Small intestine (tissue), 7 donors: ENCODE measurements around the gene SERGEF. TPM values are rescaled to one million over a fixed set of nuclear protein-coding genes. Genes with fewer than 3 reads are reported as not detected.

Source experiments
- DNase-seq, 2 donors: peaks; one replicate each; pipeline versions ENCODE4 v3.0.0 to v3.0.0-alpha.2; 2013
- FAIRE-seq: peaks from 2 replicates; lab custom pipeline; 2012; peaks lifted over from hg19 to GRCh38; lab: Jason Lieb, UNC
- H3K27ac ChIP-seq, 3 donors: one replicate each; pipeline ENCODE4 v1.5.1; 2013; ENCODE audit warnings: low read length in 2 of 3, mild to moderate bottlenecking in 2 of 3, control low read depth in 1 of 3, inconsistent platforms in 1 of 3, low read depth in 1 of 3, moderate library complexity in 1 of 3
- H3K27me3 ChIP-seq, 3 donors: one replicate each; pipeline ENCODE4 v1.6.1; 2013; ENCODE audit warnings: low read length in 3 of 3, inconsistent platforms in 1 of 3; ENCODE audit not compliant: control insufficient read depth in 3 of 3, insufficient read depth in 3 of 3
- H3K36me3 ChIP-seq, 3 donors: one replicate each; pipeline ENCODE4 v1.6.1; 2013; ENCODE audit warnings: low read length in 3 of 3, inconsistent platforms in 1 of 3, low read depth in 1 of 3, mild to moderate bottlenecking in 1 of 3, moderate library complexity in 1 of 3; ENCODE audit not compliant: control insufficient read depth in 3 of 3, insufficient read depth in 2 of 3
- H3K4me1 ChIP-seq, 3 donors: one replicate each; pipeline ENCODE4 v1.6.1; 2013; ENCODE audit warnings: low read length in 2 of 3, inconsistent platforms in 1 of 3, low read depth in 1 of 3, mild to moderate bottlenecking in 1 of 3, moderate library complexity in 1 of 3; ENCODE audit not compliant: control insufficient read depth in 3 of 3, insufficient read depth in 2 of 3
- H3K4me3 ChIP-seq, 3 donors: one replicate each; pipeline ENCODE4 v1.5.1; 2013; ENCODE audit warnings: low read length in 3 of 3, control low read depth in 1 of 3, inconsistent platforms in 1 of 3, low read depth in 1 of 3, mild to moderate bottlenecking in 1 of 3, moderate library complexity in 1 of 3
- H3K9me3 ChIP-seq, 2 donors: one replicate each; pipeline ENCODE4 v1.6.1; 2013; ENCODE audit warnings: low read depth in 1 of 2, low read length in 1 of 2; ENCODE audit not compliant: control insufficient read depth in 2 of 2, insufficient read depth in 1 of 2
- WGBS, 3 donors: extraction: QIAGEN DNeasy Blood & Tissue Kit; methylation state at CpG; one replicate each; pipeline ENCODE4 v1.1.7; 2013; 5-methylcytosine and 5-hydroxymethylcytosine counted together
- polyA plus RNA-seq, 4 donors: library from polyadenylated mRNA; stranded (reverse) in 3 of 4; unstranded in 1 of 4; fragments of 200-250 nt in 3 of 4; fragments of 120-200 nt in 1 of 4; gene quantifications; one replicate each; pipeline versions ENCODE4 v1.2.1 to v1.2.3, GENCODE V29; 2013
- donor health status: healthy with polysubstance abuse.
- donor health status: control.
- donor health status: control.
- donor health status: Bipolar disorder and iron deficiency.
- donor health status: healthy.

Gene SERGEF
- polyA plus RNA-seq, 4 donors: 19.2 to 31.1 (median 27.0) TPM

DNA sequence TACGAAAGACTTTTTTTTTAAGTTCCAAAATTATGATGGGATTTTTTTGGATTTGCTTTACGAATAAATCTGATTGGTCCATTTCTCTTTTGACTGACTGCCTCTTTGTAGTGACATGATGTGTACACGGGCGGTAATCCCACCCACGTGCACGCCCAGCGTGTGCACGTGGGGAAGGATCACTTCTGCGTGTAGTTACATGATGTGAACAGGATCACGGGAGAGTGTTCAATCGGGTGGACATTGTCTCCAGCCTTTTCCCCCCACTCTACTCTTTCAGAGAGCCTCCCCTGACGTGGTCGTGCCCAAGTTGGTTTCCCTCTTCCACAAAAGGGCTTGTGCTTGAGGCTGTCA, 235.1 kb downstream of the SERGEF start:
- WGBS, 3 donors: 83 to 90% (median 85%) methylated on average over 13 of the region's 13 CpGs
- Histone ChIP-seq H3K9me3 (no peaks in the 10 kb centered on the region), H3K27ac (no peak overlapping the region), H3K4me3 (no peak overlapping the region), H3K27me3 (no peaks in the 10 kb centered on the region), H3K4me1 (no peaks in the 10 kb centered on the region), H3K36me3 (no peaks in the 10 kb centered on the region)
- FAIRE-seq (no peak), DNase-seq (no peak)

DNA sequence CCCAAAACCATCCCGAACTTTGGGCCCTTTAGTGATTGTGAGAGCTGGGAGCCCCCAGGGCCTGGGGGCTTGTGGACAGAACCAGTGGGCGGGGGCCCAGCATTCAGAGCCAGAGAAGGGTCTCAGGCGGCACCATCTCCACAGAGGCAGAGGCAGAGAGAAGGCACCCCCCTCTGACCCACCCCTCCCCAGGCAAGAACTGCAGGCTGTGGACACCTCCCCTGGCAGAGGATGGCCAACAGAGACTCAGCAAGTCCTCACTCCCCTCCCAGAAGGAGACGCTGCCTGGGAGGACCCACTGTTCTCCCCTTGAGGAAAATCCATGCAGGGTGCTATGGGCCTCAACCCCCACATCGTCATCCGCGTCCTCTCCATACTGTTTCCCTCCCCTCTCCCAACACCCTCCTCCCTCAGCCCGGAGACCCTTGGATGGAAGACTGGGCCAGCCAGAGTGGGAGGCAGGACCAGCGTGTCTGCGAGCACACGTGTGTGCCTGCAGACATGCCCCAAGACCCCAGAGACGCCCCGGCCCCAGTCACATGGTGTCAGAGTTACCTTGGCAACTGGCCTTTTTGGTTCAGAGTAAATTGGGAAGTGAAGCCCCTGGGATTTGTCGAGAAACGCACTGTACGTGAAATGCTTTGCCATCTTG, 235.6 kb downstream of the SERGEF start:
- H3K4me3 ChIP-seq: no peak overlapping the region
- DNase-seq (no peak), FAIRE-seq (no peak)
- 86 to 91% (median 86%) methylated on average over 16 of the region's 16 CpGs for WGBS, 3 donors
- no peaks in the 10 kb centered on the region for H3K9me3 ChIP-seq
- no peaks in the 10 kb centered on the region for H3K27me3 ChIP-seq
- no peak overlapping the region for H3K27ac ChIP-seq
- H3K4me1 ChIP-seq: no peaks in the 10 kb centered on the region
- no peaks in the 10 kb centered on the region for H3K36me3 ChIP-seq

DNA sequence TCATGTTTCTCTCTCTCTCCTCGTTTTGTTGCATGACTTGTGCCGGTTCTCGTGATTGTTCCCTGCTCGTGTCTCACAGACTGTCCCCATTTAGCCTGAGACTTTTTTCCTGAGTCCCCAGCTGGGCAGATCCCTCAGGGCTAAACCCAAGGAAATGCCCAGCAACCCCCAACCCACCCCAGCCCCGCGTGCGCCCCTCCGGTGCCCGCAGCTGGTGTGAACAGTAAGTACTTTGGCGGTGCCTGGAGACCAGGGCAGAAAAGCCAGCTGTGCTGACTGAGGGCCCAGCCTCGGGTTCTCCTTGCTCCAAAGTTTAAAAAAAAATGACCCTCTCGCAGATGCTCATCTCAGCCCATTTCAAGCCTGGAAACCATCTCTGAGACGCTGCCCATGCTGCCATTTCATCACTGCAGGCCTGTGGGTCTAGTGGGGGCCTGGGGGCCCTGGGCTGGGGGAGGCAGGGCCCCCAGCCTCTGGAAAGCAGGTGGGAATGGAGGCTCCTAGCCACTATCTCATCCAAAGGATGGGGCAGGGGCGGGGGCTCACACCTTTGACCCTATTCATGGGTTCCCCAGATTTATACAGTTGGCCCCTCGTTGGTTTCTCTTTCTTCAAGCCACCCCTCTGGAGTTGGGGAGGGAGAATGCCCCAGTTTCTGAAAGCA, 236.5 kb downstream of the SERGEF start:
- Histone ChIP-seq H3K27me3 (no peaks in the 10 kb centered on the region), H3K36me3 (peaks cover 0 to 3% (median 0%) of the 10 kb centered on the region in 3 donors), H3K4me3 (no peak overlapping the region), H3K27ac (no peak overlapping the region), H3K4me1 (no peaks in the 10 kb centered on the region), H3K9me3 (no peaks in the 10 kb centered on the region)
- DNase-seq: no peak
- WGBS, 3 donors: 75 to 80% (median 77%) methylated on average over 15 of the region's 15 CpGs
- FAIRE-seq: no peak

DNA sequence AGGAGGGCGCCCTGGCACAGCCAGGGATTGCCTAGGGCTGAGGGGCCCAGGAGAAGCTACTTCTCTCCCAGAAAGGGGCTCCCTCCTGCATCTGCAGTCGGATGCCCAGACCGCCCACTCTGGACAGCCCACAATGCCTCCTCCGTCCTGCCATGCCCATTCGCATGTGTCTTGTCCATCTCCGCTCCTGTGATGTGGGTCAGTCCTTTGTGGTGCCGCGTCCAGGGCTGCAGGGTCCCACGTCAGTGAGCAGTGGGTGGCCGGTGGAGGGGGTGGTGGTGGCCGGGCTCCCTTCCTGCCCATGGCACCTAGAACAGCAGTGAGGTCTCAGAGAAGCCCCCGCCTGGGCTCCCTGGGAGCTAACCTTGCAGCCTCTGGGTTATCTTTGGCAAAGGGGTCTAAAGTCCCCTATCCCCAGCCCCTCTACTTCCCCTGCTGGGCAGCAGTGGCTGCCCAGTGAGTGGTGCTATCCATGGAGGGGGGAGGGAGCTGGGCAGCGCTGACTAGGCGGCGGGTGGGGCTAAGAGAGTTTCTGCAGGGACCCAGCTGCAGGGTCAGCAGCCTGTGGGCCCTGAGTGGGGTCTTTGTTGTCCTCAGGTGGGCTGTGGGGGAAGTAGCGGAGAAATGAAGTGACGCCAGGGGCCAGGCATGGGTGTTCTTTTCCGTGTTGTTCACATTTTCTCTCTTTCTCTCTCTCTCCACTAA, 237.2 kb downstream of the SERGEF start:
- Histone ChIP-seq H3K27ac (no peak overlapping the region), H3K4me1 (peaks cover 0 to 6% (median 4%) of the 10 kb centered on the region in 3 donors), H3K27me3 (no peaks in the 10 kb centered on the region), H3K9me3 (no peaks in the 10 kb centered on the region), H3K36me3 (peaks cover 0 to 3% (median 0%) of the 10 kb centered on the region in 3 donors), H3K4me3 (no peak overlapping the region)
- 89 to 90% (median 89%) methylated on average over 18 of the region's 18 CpGs for WGBS, 3 donors
- no peak for FAIRE-seq
- DNase-seq: no peak

DNA sequence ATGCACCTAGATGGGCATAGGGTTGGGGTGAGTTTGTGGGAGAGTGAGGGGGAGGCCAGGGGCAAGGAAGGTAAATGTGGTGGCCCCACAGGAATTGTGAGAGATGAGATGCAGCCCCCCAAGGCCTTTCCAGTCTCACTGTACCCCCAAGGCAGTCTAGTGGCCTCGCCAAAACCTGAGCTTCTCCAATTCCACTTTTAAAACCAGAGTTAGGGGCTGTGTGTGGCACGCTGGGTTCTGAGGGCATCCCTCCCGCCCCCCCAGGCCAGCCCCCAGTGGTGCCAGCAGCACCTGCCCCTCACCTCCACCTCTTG, 237.9 kb downstream of the SERGEF start:
- Histone ChIP-seq H3K27me3 (no peaks in the 10 kb centered on the region), H3K4me3 (no peak overlapping the region), H3K9me3 (no peaks in the 10 kb centered on the region), H3K36me3 (peaks cover 0 to 3% (median 0%) of the 10 kb centered on the region in 3 donors), H3K4me1 (peaks cover 0 to 13% (median 7%) of the 10 kb centered on the region in 3 donors), H3K27ac (no peak overlapping the region)
- FAIRE-seq (no peak), DNase-seq (no peak)
- WGBS, 3 donors: 92 to 97% (median 95%) methylated on average over 3 of the region's 3 CpGs

DNA sequence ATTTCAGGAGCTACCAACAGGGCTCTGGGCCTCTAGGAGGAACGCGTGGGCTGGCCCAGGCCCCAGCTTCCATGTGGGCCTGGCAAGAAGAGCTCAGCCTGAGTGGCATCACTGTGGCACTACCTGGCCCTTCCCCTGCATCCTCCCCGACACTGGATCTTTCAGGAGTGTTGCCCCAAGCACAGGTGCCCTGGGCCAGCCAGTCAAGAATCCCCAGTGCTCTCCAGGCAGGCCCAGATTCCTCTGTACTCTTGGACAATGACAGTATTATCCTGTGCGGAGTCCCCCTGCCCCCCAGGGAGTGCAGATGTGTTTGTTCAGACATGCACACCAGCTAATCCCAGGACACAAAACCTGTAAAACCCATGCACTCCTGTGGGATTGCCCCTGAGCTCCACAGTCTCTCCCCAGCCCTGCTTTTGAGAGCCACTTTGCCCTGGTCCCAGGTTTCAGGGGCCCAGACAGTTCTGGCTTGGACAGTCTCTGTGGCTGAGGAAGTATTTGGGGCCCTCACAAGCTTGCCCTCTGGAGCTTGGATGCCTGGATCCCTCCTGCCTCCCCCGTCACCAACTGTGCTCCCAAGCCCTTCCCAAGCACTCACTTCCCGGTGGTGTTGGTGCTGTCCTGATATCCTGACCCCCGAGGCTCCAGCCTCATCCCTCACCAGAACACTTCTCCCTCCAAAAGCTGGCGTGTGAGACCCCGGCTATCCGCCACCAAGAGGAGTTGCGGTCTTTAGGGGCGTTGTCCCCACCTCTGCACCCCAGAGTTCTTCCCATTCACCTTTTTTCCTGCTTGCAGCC, 238.4 kb downstream of the SERGEF start:
- DNase-seq: no peak
- Histone ChIP-seq H3K9me3 (no peaks in the 10 kb centered on the region), H3K4me1 (peaks cover 0 to 17% (median 7%) of the 10 kb centered on the region in 3 donors), H3K4me3 (no peak overlapping the region), H3K36me3 (peaks cover 0 to 3% (median 0%) of the 10 kb centered on the region in 3 donors), H3K27me3 (no peaks in the 10 kb centered on the region), H3K27ac (no peak overlapping the region)
- FAIRE-seq: no peak
- 84 to 91% (median 86%) methylated on average over 12 of the region's 12 CpGs for WGBS, 3 donors

DNA sequence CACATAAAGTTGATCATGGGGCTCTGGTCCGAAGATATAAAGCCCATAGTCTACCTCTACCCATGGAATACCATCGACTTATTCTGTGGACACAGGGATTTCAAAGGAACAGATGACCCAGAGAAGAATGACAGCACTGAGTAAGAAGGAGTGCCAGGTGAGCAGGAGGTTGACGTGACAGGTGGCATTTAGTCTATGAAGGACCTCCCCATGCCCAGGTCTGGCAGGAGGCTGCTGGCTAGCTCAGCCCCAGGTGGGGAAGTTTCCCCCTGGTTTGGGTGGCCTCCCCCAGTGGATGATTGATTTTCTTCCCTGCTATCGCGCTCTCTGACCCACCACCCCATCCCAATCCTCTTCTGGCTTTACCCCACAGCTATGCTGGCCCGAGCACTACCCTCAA, 239.2 kb downstream of the SERGEF start:
- no peak for DNase-seq
- Histone ChIP-seq H3K4me1 (peaks cover 0 to 17% (median 7%) of the 10 kb centered on the region in 3 donors), H3K4me3 (no peak overlapping the region), H3K27me3 (no peaks in the 10 kb centered on the region), H3K36me3 (peaks cover 0 to 3% (median 0%) of the 10 kb centered on the region in 3 donors), H3K9me3 (no peaks in the 10 kb centered on the region), H3K27ac (no peak overlapping the region)
- no peak for FAIRE-seq
- 91 to 96% (median 93%) methylated on average over 6 of the region's 6 CpGs for WGBS, 3 donors
